Endothelial cell of umbilical vein (primary cell): ENCODE measurements around the gene ROPN1L. TPM values are rescaled to one million over a fixed set of nuclear protein-coding genes. Genes with fewer than 3 reads are reported as not detected.

Experiments
- BruUV-seq: library from RNA; stranded (reverse); fragments of 400-500 nt; replicated peaks from 2 replicates; lab custom pipeline; 2021; lab: Mats Ljungman, UMichigan
- CTCF ChIA-PET: fragments of 300-600, 350-600 bp; sonication (Branson Sonifier 250); formaldehyde crosslinking; loops from one replicate; lab custom pipeline; 2021; ENCODE audit warnings: antibody characterized with exemption, inconsistent platforms; lab: Charles Lee
- POLR2A ChIA-PET: fragments of 300-600, 350-600 bp; sonication (Branson Sonifier 250); formaldehyde crosslinking; loops from one replicate; lab custom pipeline; 2021; ENCODE audit warnings: antibody characterized with exemption, inconsistent platforms; lab: Charles Lee
- DNase-seq: peaks from one replicate; pipeline ENCODE4 v3.0.0-alpha.2; 2011; ENCODE audit warnings: low read depth, low spot score
- FAIRE-seq: peaks from 2 replicates; lab custom pipeline; 2011; peaks lifted over from hg19 to GRCh38; lab: Jason Lieb, UNC
- H2AFZ ChIP-seq: 2 replicates; pipeline ENCODE4 v1.6.0; 2012; ENCODE audit warnings: low read depth, low read length, control low read depth, inconsistent platforms
- H3K27ac ChIP-seq: 2 replicates; pipeline ENCODE4 v1.5.1; 2011; ENCODE audit warnings: low read depth, mild to moderate bottlenecking, control low read depth, low read length, moderate library complexity; ENCODE audit not compliant: insufficient read depth
- H3K27me3 ChIP-seq, 2 experiments: 2 replicates each; pipeline versions ENCODE4 v1.6.0 to v1.6.1; 2011; ENCODE audit warnings: low read length in 2 of 2, mixed read lengths in 1 of 2; ENCODE audit not compliant: control insufficient read depth in 2 of 2, insufficient read depth in 2 of 2
- H3K36me3 ChIP-seq, 2 experiments: 2 replicates in 1 of 2; 3 replicates in 1 of 2; pipeline ENCODE4 v1.5.1; 2011; ENCODE audit warnings: low read length in 2 of 2, mild to moderate bottlenecking in 1 of 2, moderate library complexity in 1 of 2; ENCODE audit not compliant: control insufficient read depth in 2 of 2, insufficient read depth in 2 of 2; ENCODE audit errors: extremely low read depth in 1 of 2
- H3K4me1 ChIP-seq: 3 replicates; pipeline ENCODE4 v1.5.1; 2011; ENCODE audit warnings: mild to moderate bottlenecking, low read length; ENCODE audit not compliant: control insufficient read depth, insufficient read depth; ENCODE audit errors: extremely low read depth
- H3K4me2 ChIP-seq: 2 replicates; pipeline ENCODE4 v1.6.1; 2011; ENCODE audit warnings: low read length, control low read depth, mixed read lengths; ENCODE audit not compliant: insufficient read depth
- H3K4me3 ChIP-seq, 3 experiments: fragments of 200-600 bp in 1 of 3; sonication (generic), shearing (Covaris generic) in 1 of 3; replicated peaks in 1 of 3; 2 replicates each; pipeline ENCODE4 v1.5.1; 2011 to 2016; ENCODE audit warnings: control low read depth in 3 of 3, low read length in 3 of 3, mild to moderate bottlenecking in 2 of 3, inconsistent platforms in 1 of 3, low read depth in 1 of 3, moderate library complexity in 1 of 3; ENCODE audit not compliant: insufficient read depth in 1 of 3
- H3K79me2 ChIP-seq: 2 replicates; pipeline ENCODE4 v1.6.0; 2012; ENCODE audit warnings: low read length, inconsistent platforms; ENCODE audit not compliant: control insufficient read depth, insufficient read depth
- H3K9ac ChIP-seq: replicated peaks from 2 replicates; pipeline ENCODE3; 2011; ENCODE audit warnings: low read length, control low read depth; ENCODE audit not compliant: insufficient read depth; ENCODE audit errors: extremely low read depth
- H3K9me1 ChIP-seq: replicated peaks from 3 replicates; pipeline ENCODE4 v1.6.0; 2011; ENCODE audit warnings: mild to moderate bottlenecking, low read length; ENCODE audit not compliant: control insufficient read depth, insufficient read depth; ENCODE audit errors: extremely low read depth
- H3K9me3 ChIP-seq: replicated peaks from 2 replicates; pipeline ENCODE4 v1.5.1; 2012; ENCODE audit warnings: low read length, inconsistent platforms; ENCODE audit not compliant: control insufficient read depth, insufficient read depth
- H4K20me1 ChIP-seq: replicated peaks from 2 replicates; pipeline ENCODE3; 2011; ENCODE audit warnings: mild to moderate bottlenecking, low read length; ENCODE audit not compliant: control insufficient read depth, insufficient read depth; ENCODE audit errors: extremely low read depth
- CTCF ChIP-seq, 2 donors: IDR thresholded peaks; 1 replicate in 1 of 2; 2 replicates in 1 of 2; pipeline ENCODE4 v1.5.1; 2011; ENCODE audit warnings: low read length in 2 of 2, mild to moderate bottlenecking in 2 of 2, moderate library complexity in 2 of 2, control low read depth in 1 of 2, inconsistent platforms in 1 of 2, low read depth in 1 of 2; ENCODE audit not compliant: insufficient read depth in 1 of 2; ENCODE audit errors: extremely low read depth in 1 of 2
- EZH2 ChIP-seq: IDR thresholded peaks from 2 replicates; pipeline ENCODE4 v1.6.1; 2012; ENCODE audit warnings: borderline replicate concordance, low read depth, mild to moderate bottlenecking, moderate library complexity, low read length, inconsistent platforms; ENCODE audit not compliant: severe bottlenecking
- FOS ChIP-seq: IDR thresholded peaks from 2 replicates; pipeline ENCODE4 v1.6.1; 2011; ENCODE audit warnings: mild to moderate bottlenecking, low read length, moderate library complexity, borderline replicate concordance; ENCODE audit not compliant: insufficient read depth
- GATA2 ChIP-seq: IDR thresholded peaks from 2 replicates; pipeline ENCODE4 v1.7.0; 2011; ENCODE audit warnings: low read depth, mild to moderate bottlenecking, moderate library complexity, mixed read lengths, low read length; ENCODE audit not compliant: insufficient read length, insufficient read depth
- JUN ChIP-seq: IDR thresholded peaks from 2 replicates; pipeline ENCODE4 v1.6.1; 2011; ENCODE audit warnings: borderline replicate concordance, low read depth; ENCODE audit not compliant: insufficient read length, insufficient read depth
- MAX ChIP-seq: IDR thresholded peaks from 2 replicates; pipeline ENCODE4 v1.6.1; 2011; ENCODE audit not compliant: insufficient read depth, insufficient read length
- MYC ChIP-seq: IDR thresholded peaks from one replicate; pipeline ENCODE4 v1.6.1; 2011; ENCODE audit warnings: mild to moderate bottlenecking, low read depth, low read length
- POLR2A ChIP-seq: IDR thresholded peaks from 2 replicates; pipeline ENCODE4 v1.6.1; 2012; ENCODE audit warnings: low read depth, mild to moderate bottlenecking, control low read depth, low read length
- POLR2AphosphoS5 ChIP-seq: IDR thresholded peaks from 2 replicates; pipeline ENCODE4 v1.6.1; 2012; ENCODE audit warnings: low read depth, mild to moderate bottlenecking, control low read depth, low read length, moderate library complexity; ENCODE audit not compliant: insufficient read depth
- dilution Hi-C: fragments of 300-500 bp; cut with MboI; formaldehyde crosslinking; loops from one replicate; pipeline ENCODE4 v1.15.0; 2019; ENCODE audit warnings: low sequenced_read_pairs; ENCODE audit not compliant: extremely low pct_ligation_motif_present
- intact Hi-C: fragments of 100-400 bp; cut with micrococcal nuclease; formaldehyde crosslinking; loops from one replicate; pipeline ENCODE4 v1.10.0; 2022
- polyA plus RNA-seq, 4 experiments: library from polyadenylated mRNA; depleted of rRNA in 3 of 4; stranded (reverse) in 3 of 4; unstranded in 1 of 4; fragments of >200 nt; gene quantifications; 2 replicates each; pipeline versions ENCODE4 v1.2.1 to v1.2.3, GENCODE V29; 2011 to 2012; ENCODE audit warnings: missing spikeins in 1 of 4
- total RNA-seq: library from RNA; stranded (reverse); gene quantifications from 2 replicates; pipeline ENCODE4 v1.2.3, GENCODE V29; 2021

Gene ROPN1L
- total and polyA plus RNA-seq, 2 donors (not counting 3 experiments of a cell fraction or from before 2014, with no cell fraction given): 0.30 to 0.60 TPM

DNA sequence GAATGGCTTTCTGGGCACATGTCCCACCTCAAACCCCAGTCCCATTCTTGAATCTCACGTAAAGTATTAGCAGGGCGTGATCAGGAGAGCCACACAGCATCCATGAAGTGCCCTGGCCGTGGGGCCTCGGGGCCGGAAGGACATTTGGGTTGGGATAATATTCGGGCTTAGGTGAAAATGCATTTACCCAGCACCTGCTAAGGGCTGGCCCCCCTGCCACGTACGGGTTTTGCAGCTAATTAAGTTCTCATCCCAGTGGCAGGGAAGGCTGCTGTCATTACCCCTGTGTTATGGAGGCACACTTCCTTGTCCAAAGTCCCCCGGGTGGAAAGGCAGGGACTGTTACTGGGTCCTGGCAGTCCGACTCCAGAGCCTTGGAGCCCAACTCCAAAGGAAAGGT is 29.0 kb downstream of the ROPN1L start:
- H3K4me2 ChIP-seq: no peak overlapping the region
- H3K79me2 ChIP-seq: no peaks in the 10 kb centered on the region
- no peak overlapping the region for H2AFZ ChIP-seq
- BruUV-seq: no TSS peak
- no peaks in the 10 kb centered on the region for H3K36me3 ChIP-seq
- FAIRE-seq (no peak), DNase-seq (no peak)
- H4K20me1 ChIP-seq: no peaks in the 10 kb centered on the region
- no peak overlapping the region for H3K4me3 ChIP-seq
- H3K9ac ChIP-seq: no peak overlapping the region
- TF ChIP-seq JUN: no peak
- no peak for TF ChIP-seq MAX
- no peak for TF ChIP-seq POLR2AphosphoS5
- no peak for TF ChIP-seq CTCF (IDR thresholded peaks at IDR 0.05; ENCODE audit: extremely low read depth in 1 of 2, insufficient read depth in 1 of 2, low read depth in 1 of 2, low read length in 2 of 2)
- TF ChIP-seq POLR2A: no peak
- TF ChIP-seq GATA2: no peak
- no peak for TF ChIP-seq MYC
- TF ChIP-seq EZH2: no peak
- no peak for TF ChIP-seq FOS
- no peak overlapping the region for H3K27ac ChIP-seq
- peaks cover 17% of the 10 kb centered on the region for H3K4me1 ChIP-seq
- dilution Hi-C loops (no loop called here), intact Hi-C loops (no loop called here)
- H3K9me3 ChIP-seq: no peaks in the 10 kb centered on the region
- ChIA-PET CTCF (no interaction called here), POLR2A (no interaction called here)
- peaks cover 0 to 3% of the 10 kb centered on the region in 2 experiments for H3K27me3 ChIP-seq
- no peaks in the 10 kb centered on the region for H3K9me1 ChIP-seq
